Left lobe of liver (tissue), 2 donors: Measurements from ENCODE around the gene F2R. TPM values are rescaled to one million over a fixed set of nuclear protein-coding genes. Genes with fewer than 3 reads are reported as not detected.
A peak's percentile ranks its signal among the peaks of the same experiment; 100 is the strongest.
"Not testable (repeated sequence)": the region's sequence is repeated elsewhere in the genome, so short reads cannot be mapped to it uniquely, and the experiment has no call there.

Experiments
- ATAC-seq: fragments of 200-7000 bp; cut with Tn5 transposase; one replicate; pipeline ENCODE4 v1.9.1; 2020; ENCODE audit warnings: mild to moderate bottlenecking, moderate library complexity
- DNase-seq: peaks from one replicate; pipeline ENCODE4 v3.0.0-alpha.2; 2020; ENCODE audit warnings: low spot score
- total RNA-seq: library from RNA; stranded (reverse); gene quantifications from one replicate; pipeline ENCODE4 v1.2.1, GENCODE V29; 2021
- donor health status: DM: no; HTN: no; CAD: no; lungs with moderate emphysema.
- donor health status: DM: no; HTN: yes; CAD: no.

The F2R gene
- total RNA-seq, result 5.4 TPM

- DNase-seq, result peak; percentile 56
- ATAC-seq, result peak; percentile 87
Measured at GRCh38 chr5:76715736-76716455, at the start of gene F2R. Gene F2R, plus strand, starts transcription at chr5:76716126. Its CDS starts 182 bp downstream, at chr5:76716308.

- ATAC-seq (no peak), DNase-seq (no peak)
Measured at GRCh38 chr5:76667495-76667894, 48.4 kb upstream of the F2R start.

GRCh38 chr5:76669245-76669644 is 46.7 kb upstream of the F2R start:
- DNase-seq, result no peak

GRCh38 chr5:76670508-76670907 is 45.4 kb upstream of the F2R start:
- no peak for DNase-seq

More at GRCh38 chr5:76669245-76669644, 46.7 kb upstream of the F2R start:
- no peak for ATAC-seq

GRCh38 chr5:76672242-76672641 is 43.7 kb upstream of the F2R start:
- DNase-seq (no peak), ATAC-seq (no peak)

More at GRCh38 chr5:76670508-76670907, 45.4 kb upstream of the F2R start:
- no peak for ATAC-seq

GRCh38 chr5:76673125-76673524 is 42.8 kb upstream of the F2R start:
- ATAC-seq (no peak), DNase-seq (no peak)

GRCh38 chr5:76674330-76675066 is 41.4 kb upstream of the F2R start:
- DNase-seq (no peak), ATAC-seq (peak; percentile 40)

GRCh38 chr5:76675364-76675763 is 40.6 kb upstream of the F2R start:
- peak; percentile 38 for ATAC-seq

GRCh38 chr5:76677849-76678472 is 38.0 kb upstream of the F2R start:
- ATAC-seq (no peak), DNase-seq (no peak)

More at GRCh38 chr5:76675364-76675763, 40.6 kb upstream of the F2R start:
- DNase-seq, result no peak

GRCh38 chr5:76679231-76679630 is 36.7 kb upstream of the F2R start:
- ATAC-seq, result peak; percentile 35
- DNase-seq, result no peak

GRCh38 chr5:76680826-76681225 is 35.1 kb upstream of the F2R start:
- DNase-seq, ATAC-seq: not testable (repeated sequence)

- DNase-seq (no peak), ATAC-seq (no peak)
Measured at GRCh38 chr5:76681287-76681686, 34.6 kb upstream of the F2R start.

GRCh38 chr5:76682387-76682786 is 33.5 kb upstream of the F2R start:
- DNase-seq (no peak), ATAC-seq (no peak)

- DNase-seq (no peak), ATAC-seq (peak; percentile 59)
Measured at GRCh38 chr5:76683816-76684731, 31.9 kb upstream of the F2R start.

GRCh38 chr5:76684756-76685519 is 31.0 kb upstream of the F2R start:
- no peak for ATAC-seq
- no peak for DNase-seq

- peak; percentile 9 for ATAC-seq
- no peak for DNase-seq
Measured at GRCh38 chr5:76685704-76686103, 30.2 kb upstream of the F2R start.

- ATAC-seq, result no peak
Measured at GRCh38 chr5:76688212-76688611, 27.7 kb upstream of the F2R start.

GRCh38 chr5:76688836-76689235 is 27.1 kb upstream of the F2R start:
- ATAC-seq (no peak), DNase-seq (no peak)

More at GRCh38 chr5:76688212-76688611, 27.7 kb upstream of the F2R start:
- DNase-seq, result no peak

- DNase-seq, result no peak
- no peak for ATAC-seq
Measured at GRCh38 chr5:76689321-76690036, 26.4 kb upstream of the F2R start.
